GM12891 (cell line): ENCODE measurements around the gene ITGA1.

ENCODE experiments used
- POLR2A ChIP-seq: IDR thresholded peaks from 2 replicates; pipeline ENCODE4 v1.6.1; 2011; ENCODE audit warnings: low read depth, low read length, control low read depth
- TAF1 ChIP-seq: IDR thresholded peaks from 2 replicates; pipeline ENCODE4 v1.6.1; 2011; ENCODE audit warnings: low read depth, low read length, control low read depth

DNA sequence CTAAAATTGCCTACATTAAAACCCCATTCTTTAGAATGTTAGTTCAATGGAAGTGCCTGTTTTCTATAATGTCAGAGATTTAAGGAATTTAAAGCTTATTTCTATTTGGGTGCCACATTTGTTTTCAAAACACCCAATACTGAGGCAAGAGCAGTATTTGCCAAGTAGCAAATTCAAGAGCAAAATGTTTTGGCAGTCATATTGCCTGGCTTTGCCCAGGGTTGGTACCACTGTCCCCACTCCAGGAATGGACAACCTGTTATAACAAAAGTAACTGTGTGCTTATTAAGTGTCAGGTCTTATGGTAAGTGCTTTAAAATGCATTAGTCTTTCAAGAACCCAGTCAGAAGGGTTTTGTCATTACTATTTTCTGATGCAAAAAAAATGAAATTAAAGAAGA is 19.3 kb downstream of the ITGA1 start:
- TF ChIP-seq POLR2A (no peak), TAF1 (no peak)
